Choroid plexus epithelial cell (primary cell): Measurements from ENCODE around the gene ANKDD1A.

Experiments used
- DNase-seq: peaks from one replicate; pipeline ENCODE4 v3.0.0-alpha.2; 2010; ENCODE audit warnings: low read depth
- H3K4me3 ChIP-seq: 2 replicates; pipeline ENCODE4 v1.5.1; 2011; ENCODE audit warnings: low read depth, mild to moderate bottlenecking, control low read depth, low read length, moderate library complexity
- CTCF ChIP-seq: conservative IDR thresholded peaks from 2 replicates; pipeline ENCODE4 v1.5.1; 2011; ENCODE audit warnings: low read depth, mild to moderate bottlenecking, control low read depth, inconsistent platforms, low read length, moderate library complexity

ANKDD1A gene

GRCh38 chr15:64993290-64993689 lies 81.6 kb downstream of the ANKDD1A start:
- no peak for TF ChIP-seq CTCF
- H3K4me3 ChIP-seq = no peak overlapping the region
- DNase-seq = no peak

- no peak overlapping the region for H3K4me3 ChIP-seq
- no peak for TF ChIP-seq CTCF
- DNase-seq = no peak
Measured at GRCh38 chr15:64997066-64997465, 85.4 kb downstream of the ANKDD1A start.

- H3K4me3 ChIP-seq = no peak overlapping the region
- TF ChIP-seq CTCF = no peak
- DNase-seq = no peak
Measured at GRCh38 chr15:64997745-64998375, 86.2 kb downstream of the ANKDD1A start.

GRCh38 chr15:65004993-65005392 lies 93.3 kb downstream of the ANKDD1A start:
- no peak overlapping the region for H3K4me3 ChIP-seq
- no peak for TF ChIP-seq CTCF
- no peak for DNase-seq

GRCh38 chr15:65006876-65007275 lies 95.2 kb downstream of the ANKDD1A start:
- H3K4me3 ChIP-seq = no peak overlapping the region
- TF ChIP-seq CTCF = no peak
- no peak for DNase-seq
